ENCODE data around the gene RILPL1. TPM values are rescaled to one million over a fixed set of nuclear protein-coding genes. Genes with fewer than 3 reads are reported as not detected.

RILPL1 gene
- total and polyA plus RNA-seq, 9 of the 15 experiments (the other 6 are each of a cell fraction or from before 2014, with no cell fraction given): 0.25 to 10.6 (median 8.6) TPM

GRCh38 chr12:123532808-123533649 is 490 bp downstream of the RILPL1 start (continued):
- no peak for TF ChIP-seq ZNF212 (CRISPR knock-in tag; IDR thresholded peaks at IDR 0.05)
- TF ChIP-seq ZNF586 (CRISPR knock-in tag; conservative IDR thresholded peaks at IDR 0.05): no peak
- no peak for TF ChIP-seq LCOR (CRISPR knock-in tag; IDR thresholded peaks at IDR 0.05)
- no peak for TF ChIP-seq ZC3H8 (IDR thresholded peaks at IDR 0.05)
- TF ChIP-seq BRF1 (IDR thresholded peaks at IDR 0.05; ENCODE audit: borderline replicate concordance, extremely low read depth, insufficient read length): no peak
- no peak for TF ChIP-seq ZNF224 (CRISPR knock-in tag; IDR thresholded peaks at IDR 0.05)
- TF ChIP-seq XRCC4 (IDR thresholded peaks at IDR 0.05; ENCODE audit: extremely low read depth, insufficient read depth, insufficient read length): no peak
- no peak for TF ChIP-seq SLC30A9 (CRISPR knock-in tag; IDR thresholded peaks at IDR 0.05)
- TF ChIP-seq LEF1 (IDR thresholded peaks at IDR 0.05): no peak
- TF ChIP-seq HDAC1 (IDR thresholded peaks at IDR 0.05): peak; percentile 70 to 71; a peak in 2 of 4 replicates
- no peak for TF ChIP-seq TAF7 (tag; IDR thresholded peaks at IDR 0.05)
- no peak for TF ChIP-seq SRSF7 (optimal IDR thresholded peaks at IDR 0.05; ENCODE audit: low read depth, low read length)
- no peak for TF ChIP-seq ZNF274 (IDR thresholded peaks at IDR 0.05; ENCODE audit: borderline replicate concordance, low read depth, low read length)
- TF ChIP-seq ZFPM2 (CRISPR knock-in tag; IDR thresholded peaks at IDR 0.05): no peak
- no peak; the same call in 1 of the 2 replicates for TF ChIP-seq NR1H2 (CRISPR knock-in tag; IDR thresholded peaks at IDR 0.05)
- no peak for TF ChIP-seq ZNF23 (CRISPR knock-in tag; IDR thresholded peaks at IDR 0.05)
- TF ChIP-seq STAG1 (CRISPR knock-in tag; IDR thresholded peaks at IDR 0.05; ENCODE audit: borderline replicate concordance): no peak; the same call in 1 of the 2 replicates
- no peak for TF ChIP-seq LARP7 (IDR thresholded peaks at IDR 0.05)
- no peak for TF ChIP-seq STAT5B (CRISPR knock-in tag; IDR thresholded peaks at IDR 0.05)
- TF ChIP-seq, protein P1, sequence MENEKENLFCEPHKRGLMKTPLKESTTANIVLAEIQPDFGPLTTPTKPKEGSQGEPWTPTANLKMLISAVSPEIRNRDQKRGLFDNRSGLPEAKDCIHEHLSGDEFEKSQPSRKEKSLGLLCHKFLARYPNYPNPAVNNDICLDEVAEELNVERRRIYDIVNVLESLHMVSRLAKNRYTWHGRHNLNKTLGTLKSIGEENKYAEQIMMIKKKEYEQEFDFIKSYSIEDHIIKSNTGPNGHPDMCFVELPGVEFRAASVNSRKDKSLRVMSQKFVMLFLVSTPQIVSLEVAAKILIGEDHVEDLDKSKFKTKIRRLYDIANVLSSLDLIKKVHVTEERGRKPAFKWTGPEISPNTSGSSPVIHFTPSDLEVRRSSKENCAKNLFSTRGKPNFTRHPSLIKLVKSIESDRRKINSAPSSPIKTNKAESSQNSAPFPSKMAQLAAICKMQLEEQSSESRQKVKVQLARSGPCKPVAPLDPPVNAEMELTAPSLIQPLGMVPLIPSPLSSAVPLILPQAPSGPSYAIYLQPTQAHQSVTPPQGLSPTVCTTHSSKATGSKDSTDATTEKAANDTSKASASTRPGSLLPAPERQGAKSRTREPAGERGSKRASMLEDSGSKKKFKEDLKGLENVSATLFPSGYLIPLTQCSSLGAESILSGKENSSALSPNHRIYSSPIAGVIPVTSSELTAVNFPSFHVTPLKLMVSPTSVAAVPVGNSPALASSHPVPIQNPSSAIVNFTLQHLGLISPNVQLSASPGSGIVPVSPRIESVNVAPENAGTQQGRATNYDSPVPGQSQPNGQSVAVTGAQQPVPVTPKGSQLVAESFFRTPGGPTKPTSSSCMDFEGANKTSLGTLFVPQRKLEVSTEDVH (IDR thresholded peaks at IDR 0.05; ENCODE audit: low read depth, partially characterized antibody): no peak
- TF ChIP-seq CBFA2T2 (conservative IDR thresholded peaks at IDR 0.05): no peak
- TF ChIP-seq, protein P2, sequence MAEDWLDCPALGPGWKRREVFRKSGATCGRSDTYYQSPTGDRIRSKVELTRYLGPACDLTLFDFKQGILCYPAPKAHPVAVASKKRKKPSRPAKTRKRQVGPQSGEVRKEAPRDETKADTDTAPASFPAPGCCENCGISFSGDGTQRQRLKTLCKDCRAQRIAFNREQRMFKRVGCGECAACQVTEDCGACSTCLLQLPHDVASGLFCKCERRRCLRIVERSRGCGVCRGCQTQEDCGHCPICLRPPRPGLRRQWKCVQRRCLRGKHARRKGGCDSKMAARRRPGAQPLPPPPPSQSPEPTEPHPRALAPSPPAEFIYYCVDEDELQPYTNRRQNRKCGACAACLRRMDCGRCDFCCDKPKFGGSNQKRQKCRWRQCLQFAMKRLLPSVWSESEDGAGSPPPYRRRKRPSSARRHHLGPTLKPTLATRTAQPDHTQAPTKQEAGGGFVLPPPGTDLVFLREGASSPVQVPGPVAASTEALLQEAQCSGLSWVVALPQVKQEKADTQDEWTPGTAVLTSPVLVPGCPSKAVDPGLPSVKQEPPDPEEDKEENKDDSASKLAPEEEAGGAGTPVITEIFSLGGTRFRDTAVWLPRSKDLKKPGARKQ (CRISPR knock-in tag; IDR thresholded peaks at IDR 0.05): no peak
- no peak for TF ChIP-seq ATF1 (CRISPR knock-in tag; IDR thresholded peaks at IDR 0.05)
- TF ChIP-seq ATF1 (tag; IDR thresholded peaks at IDR 0.05): peak; percentile 61

Measured in K562 (cell line).